K562 (cell line): ENCODE results near the gene C19orf85. TPM values are rescaled to one million over a fixed set of nuclear protein-coding genes. Genes with fewer than 3 reads are reported as not detected.
A peak's percentile ranks its signal among the peaks of the same experiment; 100 is the strongest.

Experiments
- ASH1L ChIP-seq: fragments of 450-650 bp; IDR thresholded peaks from 2 replicates; pipeline ENCODE4 v1.6.1; 2018; ENCODE audit warnings: borderline replicate concordance, mild to moderate bottlenecking, low read depth; ENCODE audit not compliant: partially characterized antibody
- ATF1 ChIP-seq, 2 experiments: fragments of 450-650 bp in 1 of 2; IDR thresholded peaks; 2 replicates each; pipeline ENCODE4 v1.6.1; 2016; ENCODE audit warnings: missing compliant biosample characterization in 1 of 2, missing genetic modification characterization in 1 of 2
- BCOR ChIP-seq: fragments of 450-650 bp; IDR thresholded peaks from 2 replicates; pipeline ENCODE4 v1.6.1; 2016
- BHLHE40 ChIP-seq: IDR thresholded peaks from 2 replicates; pipeline ENCODE4 v1.6.1; 2011; ENCODE audit warnings: low read length, improper control_type of control experiment
- CCNT2 ChIP-seq: IDR thresholded peaks from 2 replicates; pipeline ENCODE4 v1.6.1; 2011; ENCODE audit warnings: borderline replicate concordance, low read depth, mild to moderate bottlenecking, moderate library complexity, mixed read lengths, low read length; ENCODE audit not compliant: insufficient read length; ENCODE audit errors: extremely low read depth
- ELF1 ChIP-seq: fragments of 200-800 bp; sonication (Bioruptor generic); IDR thresholded peaks from 2 replicates; pipeline ENCODE4 v1.6.1; 2016; ENCODE audit warnings: missing genetic modification characterization, missing compliant biosample characterization
- ELF2 ChIP-seq: fragments of 250-450 bp; sonication (Bioruptor Pico); IDR thresholded peaks from 2 replicates; pipeline ENCODE4 v1.5.0; 2021; ENCODE audit warnings: mild to moderate bottlenecking
- FOXK2 ChIP-seq, 2 experiments: fragments of 450-650 bp; IDR thresholded peaks in 1 of 2; conservative IDR thresholded peaks in 1 of 2; 2 replicates each; pipeline ENCODE4 v1.6.1; 2016; ENCODE audit warnings: low read depth in 2 of 2, mild to moderate bottlenecking in 1 of 2
- GTF2F1 ChIP-seq: IDR thresholded peaks from 2 replicates; pipeline ENCODE4 v1.6.1; 2011; ENCODE audit warnings: low read depth, low read length, improper control_type of control experiment
- KDM1A ChIP-seq, 2 experiments: fragments of 450-650 bp; IDR thresholded peaks; 2 replicates each; pipeline ENCODE4 v1.6.1; 2016; ENCODE audit warnings: mild to moderate bottlenecking in 2 of 2
- KDM2B ChIP-seq: fragments of 250-450 bp; sonication (Bioruptor Pico); IDR thresholded peaks from 2 replicates; pipeline ENCODE4 v1.8.0; 2021; ENCODE audit warnings: mild to moderate bottlenecking, moderate library complexity
- MTA2 ChIP-seq: fragments of 450-650 bp; IDR thresholded peaks from 2 replicates; pipeline ENCODE4 v1.6.1; 2016; ENCODE audit warnings: low read depth
- MYNN ChIP-seq, 2 experiments: sonication (generic); formaldehyde crosslinking in 1 of 2; IDR thresholded peaks; 2 replicates each; pipeline versions ENCODE4 v1.5.0 to v1.6.1; 2016 to 2020; ENCODE audit warnings: antibody characterized with exemption in 1 of 2, missing genetic modification reagents in 1 of 2
- NBN ChIP-seq: fragments of 450-650 bp; IDR thresholded peaks from 2 replicates; pipeline ENCODE4 v1.6.1; 2016; ENCODE audit warnings: low read depth, mild to moderate bottlenecking
- POLR2AphosphoS2 ChIP-seq: IDR thresholded peaks from 2 replicates; pipeline ENCODE4 v1.6.1; 2012; ENCODE audit warnings: low read length, improper control_type of control experiment
- POLR3A ChIP-seq: IDR thresholded peaks from 2 replicates; pipeline ENCODE4 v1.6.1; 2011; ENCODE audit warnings: borderline replicate concordance, mild to moderate bottlenecking, moderate library complexity; ENCODE audit not compliant: insufficient read length, insufficient read depth; ENCODE audit errors: extremely low read depth
- STAT5B ChIP-seq: fragments of 250-450 bp; sonication (Bioruptor Pico); IDR thresholded peaks from 2 replicates; pipeline ENCODE4 v1.8.0; 2021; ENCODE audit warnings: mild to moderate bottlenecking, inconsistent platforms
- TCF7L2 ChIP-seq: fragments of 150-350 bp; IDR thresholded peaks from 2 replicates; pipeline ENCODE4 v1.6.1; 2016; ENCODE audit warnings: low read depth, mild to moderate bottlenecking, low read length, moderate library complexity
- TOE1 ChIP-seq, 2 experiments: fragments of 450-650 bp in 1 of 2; sonication (generic) in 1 of 2; formaldehyde crosslinking in 1 of 2; IDR thresholded peaks; 2 replicates each; pipeline versions ENCODE4 v1.7.1 to v1.8.0; 2016 to 2022; ENCODE audit warnings: borderline replicate concordance in 2 of 2, mild to moderate bottlenecking in 2 of 2, antibody characterized with exemption in 1 of 2, inconsistent platforms in 1 of 2, low read depth in 1 of 2, missing genetic modification reagents in 1 of 2, moderate library complexity in 1 of 2
- XRCC4 ChIP-seq: IDR thresholded peaks from one replicate; pipeline ENCODE4 v1.6.1; 2011; ENCODE audit not compliant: insufficient read depth, insufficient read length; ENCODE audit errors: extremely low read depth
- ZNF780A ChIP-seq: fragments of 250-450 bp; sonication (Bioruptor Pico); IDR thresholded peaks from 2 replicates; pipeline ENCODE4 v1.5.0; 2021; ENCODE audit warnings: mild to moderate bottlenecking
- polyA plus RNA-seq, 8 experiments: library from polyadenylated mRNA; depleted of rRNA in 4 of 8; stranded (reverse) in 5 of 8; unstranded in 3 of 8; fragments of >200 nt; fragmentation: Nextera tagmentation in 2 of 8; fragmentation: Illumina TruSeq in 1 of 8; extraction: Ambion mirVana in 2 of 8; extraction: Trizol in 1 of 8; gene quantifications; 2 replicates each; pipeline versions ENCODE4 v1.2.1 to v1.2.3, GENCODE V29; 2011 to 2014; ENCODE audit warnings: inconsistent platforms in 1 of 8, missing spikeins in 1 of 8
- total RNA-seq, 7 experiments: library from RNA; depleted of rRNA in 6 of 7; stranded (reverse); fragments of >200 nt in 6 of 7; fragmentation: Illumina TruSeq in 2 of 7; extraction: Trizol in 2 of 7; gene quantifications; 2 replicates each; pipeline versions ENCODE4 v1.2.1 to v1.2.3, GENCODE V29; 2011 to 2021; ENCODE audit warnings: low replicate concordance in 1 of 7
- TF ChIP-seq, protein P1 (sequence below), 2 experiments: fragments of 150-350 bp in 1 of 2; IDR thresholded peaks; 2 replicates each; pipeline ENCODE4 v1.6.1; 2012 to 2016; ENCODE audit warnings: low read depth in 2 of 2, low read length in 2 of 2, mild to moderate bottlenecking in 1 of 2, moderate library complexity in 1 of 2
- TF ChIP-seq, protein P2 (sequence below): fragments of 250-450 bp; sonication (Bioruptor Pico); IDR thresholded peaks from 2 replicates; pipeline ENCODE4 v1.8.0; 2022; ENCODE audit warnings: moderate library complexity, mild to moderate bottlenecking, inconsistent platforms

The C19orf85 gene
- total and polyA plus RNA-seq, 9 of the 15 experiments (the other 6 are each of a cell fraction or from before 2014, with no cell fraction given), result not detected

DNA sequence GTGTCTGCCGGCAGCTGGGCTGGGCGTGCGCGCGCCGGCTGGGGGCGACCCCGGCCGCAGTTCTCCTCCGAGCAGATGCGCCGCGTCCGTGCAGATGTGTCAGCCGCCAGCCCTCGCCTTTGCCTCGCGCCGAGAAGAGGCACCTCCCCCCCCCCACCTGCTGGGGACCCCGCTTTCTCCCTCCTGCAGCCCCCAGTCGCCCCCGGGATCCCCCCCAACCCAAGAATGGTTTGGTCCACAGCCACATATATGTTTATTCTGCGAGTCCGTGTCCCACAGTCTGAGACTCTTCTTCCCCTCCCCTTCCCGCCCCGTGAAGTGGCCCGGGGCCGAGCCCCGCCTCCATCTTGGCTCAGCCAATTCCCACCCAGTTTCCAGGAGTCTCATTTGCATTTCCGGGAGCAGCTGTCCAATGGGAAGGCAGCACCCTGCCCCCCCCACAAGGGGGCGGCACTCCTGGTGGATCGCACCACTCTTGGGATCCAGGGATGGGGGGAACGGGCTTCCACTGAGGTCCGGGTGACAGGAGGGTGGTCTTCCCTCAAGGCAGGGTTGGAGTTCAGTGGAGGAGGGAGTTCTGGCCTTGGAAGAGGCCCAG is 11.7 kb downstream of the C19orf85 start (continued):
- TF ChIP-seq ASH1L, result peak; percentile 86
- peak; percentile 77 for TF ChIP-seq BHLHE40
- TF ChIP-seq FOXK2 (conservative IDR thresholded peaks at IDR 0.05 in 1 of 2, IDR thresholded peaks at IDR 0.05 in 1 of 2; ENCODE audit: low read depth in 2 of 2), result peak in 1 of 2 experiments; percentile 99; a peak in 2 of 4 replicates
- TF ChIP-seq TOE1 (IDR thresholded peaks at IDR 0.05; ENCODE audit: borderline replicate concordance), result peak; percentile 96
- no peak for TF ChIP-seq TOE1 (CRISPR knock-in tag; IDR thresholded peaks at IDR 0.05; ENCODE audit: borderline replicate concordance, low read depth)
- TF ChIP-seq XRCC4, result no peak
- TF ChIP-seq BCOR, result no peak
- TF ChIP-seq POLR2AphosphoS2, result peak; percentile 92; the same call in 1 of the 2 replicates
- no peak for TF ChIP-seq ATF1 (CRISPR knock-in tag; IDR thresholded peaks at IDR 0.05)
- 0 out of 2 replicates have a peak, but pooled peaks have one; percentile 28 for TF ChIP-seq ATF1 (tag; IDR thresholded peaks at IDR 0.05)
- TF ChIP-seq MYNN (IDR thresholded peaks at IDR 0.05), result peak; percentile 57; the same call in 1 of the 2 replicates
- TF ChIP-seq MYNN (CRISPR knock-in tag; IDR thresholded peaks at IDR 0.05), result no peak
- TF ChIP-seq GTF2F1, result no peak
- peak; percentile 92 for TF ChIP-seq ELF1 (tag)
- TF ChIP-seq, protein P1, sequence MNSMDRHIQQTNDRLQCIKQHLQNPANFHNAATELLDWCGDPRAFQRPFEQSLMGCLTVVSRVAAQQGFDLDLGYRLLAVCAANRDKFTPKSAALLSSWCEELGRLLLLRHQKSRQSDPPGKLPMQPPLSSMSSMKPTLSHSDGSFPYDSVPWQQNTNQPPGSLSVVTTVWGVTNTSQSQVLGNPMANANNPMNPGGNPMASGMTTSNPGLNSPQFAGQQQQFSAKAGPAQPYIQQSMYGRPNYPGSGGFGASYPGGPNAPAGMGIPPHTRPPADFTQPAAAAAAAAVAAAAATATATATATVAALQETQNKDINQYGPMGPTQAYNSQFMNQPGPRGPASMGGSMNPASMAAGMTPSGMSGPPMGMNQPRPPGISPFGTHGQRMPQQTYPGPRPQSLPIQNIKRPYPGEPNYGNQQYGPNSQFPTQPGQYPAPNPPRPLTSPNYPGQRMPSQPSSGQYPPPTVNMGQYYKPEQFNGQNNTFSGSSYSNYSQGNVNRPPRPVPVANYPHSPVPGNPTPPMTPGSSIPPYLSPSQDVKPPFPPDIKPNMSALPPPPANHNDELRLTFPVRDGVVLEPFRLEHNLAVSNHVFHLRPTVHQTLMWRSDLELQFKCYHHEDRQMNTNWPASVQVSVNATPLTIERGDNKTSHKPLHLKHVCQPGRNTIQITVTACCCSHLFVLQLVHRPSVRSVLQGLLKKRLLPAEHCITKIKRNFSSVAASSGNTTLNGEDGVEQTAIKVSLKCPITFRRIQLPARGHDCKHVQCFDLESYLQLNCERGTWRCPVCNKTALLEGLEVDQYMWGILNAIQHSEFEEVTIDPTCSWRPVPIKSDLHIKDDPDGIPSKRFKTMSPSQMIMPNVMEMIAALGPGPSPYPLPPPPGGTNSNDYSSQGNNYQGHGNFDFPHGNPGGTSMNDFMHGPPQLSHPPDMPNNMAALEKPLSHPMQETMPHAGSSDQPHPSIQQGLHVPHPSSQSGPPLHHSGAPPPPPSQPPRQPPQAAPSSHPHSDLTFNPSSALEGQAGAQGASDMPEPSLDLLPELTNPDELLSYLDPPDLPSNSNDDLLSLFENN (IDR thresholded peaks at IDR 0.05; ENCODE audit: low read depth in 2 of 2, low read length in 2 of 2), result 0 out of 4 replicates have a peak, but pooled peaks of 1 of the 2 experiments have one; percentile 14
- TF ChIP-seq ELF2 (CRISPR knock-in tag), result peak; percentile 95
- TF ChIP-seq KDM2B (CRISPR knock-in tag), result 0 out of 2 replicates have a peak, but pooled peaks have one; percentile 8
- TF ChIP-seq STAT5B (CRISPR knock-in tag), result no peak
- TF ChIP-seq, protein P2, sequence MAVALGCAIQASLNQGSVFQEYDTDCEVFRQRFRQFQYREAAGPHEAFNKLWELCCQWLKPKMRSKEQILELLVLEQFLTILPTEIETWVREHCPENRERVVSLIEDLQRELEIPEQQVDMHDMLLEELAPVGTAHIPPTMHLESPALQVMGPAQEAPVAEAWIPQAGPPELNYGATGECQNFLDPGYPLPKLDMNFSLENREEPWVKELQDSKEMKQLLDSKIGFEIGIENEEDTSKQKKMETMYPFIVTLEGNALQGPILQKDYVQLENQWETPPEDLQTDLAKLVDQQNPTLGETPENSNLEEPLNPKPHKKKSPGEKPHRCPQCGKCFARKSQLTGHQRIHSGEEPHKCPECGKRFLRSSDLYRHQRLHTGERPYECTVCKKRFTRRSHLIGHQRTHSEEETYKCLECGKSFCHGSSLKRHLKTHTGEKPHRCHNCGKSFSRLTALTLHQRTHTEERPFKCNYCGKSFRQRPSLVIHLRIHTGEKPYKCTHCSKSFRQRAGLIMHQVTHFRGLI, result no peak
- peak; percentile 65 for TF ChIP-seq CCNT2
- TF ChIP-seq KDM1A (IDR thresholded peaks at IDR 0.05), result no peak
- TF ChIP-seq ZNF780A (CRISPR knock-in tag), result no peak
- no peak for TF ChIP-seq POLR3A
- TF ChIP-seq MTA2, result no peak
- TF ChIP-seq NBN, result no peak
- peak; percentile 87 for TF ChIP-seq TCF7L2
